ENCODE results near the gene TM9SF2.
"Not testable (repeated sequence)": the region's sequence is repeated elsewhere in the genome, so short reads cannot be mapped to it uniquely, and the experiment has no call there.

TM9SF2 gene

GRCh38 chr13:99536023-99536422, 34.8 kb downstream of the TM9SF2 start:
- DNase-seq (ENCODE audit: low spot score), result no peak

DNA sequence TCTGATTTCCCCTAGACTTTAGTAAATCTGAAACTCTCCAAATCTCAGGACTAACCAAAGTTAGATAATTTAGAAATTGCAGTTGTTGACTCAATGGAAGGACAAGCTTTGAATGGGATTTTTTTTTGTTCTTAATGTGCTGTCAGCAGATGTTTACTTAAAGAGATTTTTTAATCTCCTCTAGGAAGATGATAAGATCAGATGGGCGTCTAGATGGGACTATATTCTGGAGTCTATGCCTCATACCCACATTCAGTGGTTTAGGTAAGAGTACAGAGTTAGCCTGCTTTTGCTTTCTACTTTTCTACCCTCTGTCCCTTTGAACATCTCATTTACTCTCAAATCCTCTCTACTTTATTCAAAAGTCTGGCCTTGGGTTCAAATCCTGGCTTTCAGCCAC, 39.3 kb downstream of the TM9SF2 start:
- peak; percentile 44 for DNase-seq (ENCODE audit: low spot score)

- DNase-seq (ENCODE audit: low spot score), result peak; percentile 88
Measured at GRCh38 chr13:99542788-99543406, 41.6 kb downstream of the TM9SF2 start.

DNA sequence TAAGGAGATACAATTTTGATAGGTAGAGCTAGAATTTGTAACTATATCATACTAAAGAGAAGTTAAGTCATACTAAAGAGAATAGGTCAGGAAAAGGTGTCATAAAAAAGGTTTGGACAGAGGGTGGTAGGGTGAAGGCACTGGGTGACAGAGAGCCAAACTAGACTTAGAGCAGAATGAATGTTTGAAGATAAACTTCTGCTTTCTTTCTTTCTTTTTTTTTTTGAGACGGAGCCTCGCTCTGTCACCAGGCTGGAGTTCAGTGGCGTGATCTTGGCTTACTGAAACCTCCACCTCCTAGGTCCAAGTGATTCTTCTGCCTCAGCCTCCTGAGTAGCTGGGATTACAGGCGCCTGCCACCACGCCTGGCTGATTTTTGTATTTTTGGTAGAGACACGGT, 44.1 kb downstream of the TM9SF2 start:
- DNase-seq (ENCODE audit: low spot score), result no peak

DNA sequence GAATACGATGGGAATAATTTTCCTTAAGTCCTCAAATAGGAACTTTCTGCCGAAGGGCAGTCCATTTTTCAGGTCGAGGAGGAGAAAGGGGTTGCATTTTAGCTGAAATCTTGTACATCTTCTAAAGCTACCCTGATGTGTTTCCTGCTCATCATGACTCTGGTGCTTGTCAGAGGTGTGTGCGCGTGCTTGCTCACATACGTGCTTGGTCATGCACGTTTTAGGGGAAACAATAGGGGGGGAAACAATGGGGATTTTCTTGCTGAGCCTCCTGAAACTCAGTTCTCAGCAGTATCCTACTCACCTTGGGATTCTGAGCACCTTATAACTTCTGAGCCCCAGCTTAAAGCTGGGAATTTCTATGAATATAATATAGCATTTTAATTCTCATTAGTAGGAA, 44.7 kb downstream of the TM9SF2 start:
- no peak for DNase-seq (ENCODE audit: low spot score)

DNA sequence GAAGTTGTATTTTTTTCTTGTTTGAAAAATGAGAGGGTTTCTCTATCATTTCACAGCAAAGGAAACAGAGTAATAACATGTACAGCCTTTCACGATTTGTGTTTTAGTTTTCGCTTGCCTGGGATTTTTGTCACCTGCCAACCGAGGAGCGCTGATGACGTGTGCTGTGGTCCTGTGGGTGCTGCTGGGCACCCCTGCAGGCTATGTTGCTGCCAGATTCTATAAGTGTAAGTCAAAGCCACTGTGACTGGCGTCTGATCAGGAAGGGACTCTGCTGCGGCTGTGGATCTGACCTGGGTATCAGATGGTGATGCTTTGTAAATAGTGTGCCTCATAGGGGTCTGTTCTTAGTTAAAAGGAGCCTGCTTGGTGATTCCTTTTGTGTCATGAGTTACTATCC, 45.6 kb downstream of the TM9SF2 start:
- DNase-seq (ENCODE audit: low spot score), result no peak

DNA sequence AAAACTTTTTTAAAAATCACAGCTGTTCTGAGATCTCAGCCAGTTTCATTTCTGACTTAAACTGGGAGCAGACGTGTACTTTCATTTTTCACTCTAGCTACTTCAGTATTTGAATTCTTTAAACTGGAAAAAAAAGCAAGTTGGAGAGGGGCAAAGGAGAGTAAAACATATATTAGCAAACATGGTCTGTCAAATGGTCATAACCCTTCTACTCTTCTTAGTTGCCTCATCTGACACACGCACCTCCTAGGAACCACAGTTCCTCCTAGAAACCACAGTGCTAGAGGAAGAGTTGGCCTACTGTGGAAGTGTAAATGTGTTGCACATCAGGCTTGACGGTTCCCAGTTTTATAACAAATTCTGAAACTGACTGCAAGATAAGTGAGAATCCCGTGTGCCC, 47.2 kb downstream of the TM9SF2 start:
- peak; percentile 62 for DNase-seq (ENCODE audit: low spot score)

DNA sequence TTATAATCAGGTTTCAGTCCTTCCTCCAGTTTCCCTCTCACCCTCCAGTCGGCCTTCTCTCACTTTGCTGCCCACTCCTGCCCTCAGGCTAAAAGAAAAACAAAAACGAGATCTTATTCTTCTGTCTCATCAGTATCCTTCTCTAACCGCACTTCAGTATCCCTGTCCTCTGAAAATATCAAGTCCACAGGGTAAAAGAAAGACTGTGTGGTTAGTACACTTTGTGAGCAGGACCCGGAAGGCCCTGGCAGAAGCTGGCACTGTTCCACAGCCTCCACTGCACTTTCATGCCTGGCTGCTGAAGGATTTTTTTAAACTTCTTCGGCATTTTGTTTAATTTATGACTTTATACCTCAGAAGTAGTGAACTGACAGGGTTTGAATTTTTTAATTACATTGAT, 51.8 kb downstream of the TM9SF2 start:
- DNase-seq (ENCODE audit: low spot score), result no peak

DNA sequence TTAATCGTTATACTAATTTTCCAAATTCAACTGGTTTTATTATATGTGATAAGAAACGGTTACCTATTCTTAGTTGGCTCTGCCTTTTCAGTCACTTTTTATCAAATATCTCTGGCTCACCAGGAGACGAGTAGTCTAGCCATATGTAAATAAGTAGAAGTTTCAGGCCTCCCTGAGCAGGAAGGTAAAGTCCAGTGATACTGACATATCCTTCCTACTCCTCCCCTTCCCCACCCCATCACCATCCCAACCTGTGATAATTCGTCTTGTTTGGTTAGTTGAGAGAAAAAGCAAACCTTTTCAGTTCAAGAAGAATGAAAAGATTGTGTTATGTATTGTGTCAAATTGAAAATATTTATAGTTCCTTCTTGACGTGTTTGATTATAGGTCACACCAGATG, 53.9 kb downstream of the TM9SF2 start:
- no peak for DNase-seq (ENCODE audit: low spot score)

DNA sequence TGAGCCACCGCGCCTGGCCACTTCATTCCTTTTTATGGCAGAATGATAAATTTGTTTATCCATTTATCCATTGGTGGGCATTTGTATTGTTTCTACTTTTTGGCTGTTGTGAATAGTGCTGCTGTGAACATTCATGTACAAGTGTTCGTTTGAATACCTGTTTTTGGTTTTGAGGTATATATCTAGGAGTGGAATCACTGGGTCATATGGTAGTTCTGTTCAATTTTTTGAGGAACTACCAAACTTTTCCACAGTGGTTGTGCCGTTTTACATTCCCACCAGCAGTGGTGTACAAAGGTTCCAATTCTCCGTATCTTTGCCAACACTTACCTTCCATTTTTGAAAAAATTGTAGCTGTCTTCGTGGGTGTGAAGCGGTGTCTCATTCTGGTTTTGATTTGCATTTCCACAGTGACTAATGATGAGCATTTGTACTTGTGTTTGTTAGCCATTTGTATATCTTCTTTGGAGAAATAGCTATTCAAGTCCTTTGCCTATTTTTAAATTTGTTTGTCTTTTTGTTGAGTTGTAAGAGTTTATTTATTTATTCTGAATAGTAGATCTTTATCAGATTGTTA, 55.7 kb downstream of the TM9SF2 start:
- DNase-seq (ENCODE audit: low spot score), result no peak

DNA sequence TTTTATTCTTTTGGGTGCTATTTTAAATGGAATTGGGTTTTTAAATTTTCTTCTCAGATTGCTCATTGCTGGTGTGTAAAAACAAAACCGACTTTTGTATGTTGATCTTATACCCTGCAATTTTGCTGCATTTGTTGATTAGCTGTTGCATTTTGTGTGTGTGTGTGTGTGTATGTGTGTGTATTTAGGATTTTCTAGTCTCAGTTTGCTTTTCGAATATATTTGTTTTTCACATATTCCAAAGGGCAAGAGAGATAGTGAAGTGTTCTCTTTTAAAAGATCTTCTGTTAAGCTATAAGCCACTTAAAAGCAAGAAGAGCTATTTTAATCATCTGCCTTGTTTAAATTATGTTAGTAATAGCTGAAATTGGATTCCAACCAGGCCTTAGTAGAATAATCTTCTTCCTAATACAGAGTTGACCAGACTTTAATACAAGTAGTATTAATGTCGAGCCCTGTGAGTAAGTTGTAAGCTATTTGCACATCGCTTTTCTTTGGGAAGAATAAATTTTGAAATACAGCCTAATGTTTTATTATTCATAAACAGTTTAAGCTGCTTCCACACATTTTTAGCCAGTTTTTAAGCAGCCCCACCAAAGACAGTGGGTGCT, 57.4 kb downstream of the TM9SF2 start:
- DNase-seq (ENCODE audit: low spot score), result no peak

DNA sequence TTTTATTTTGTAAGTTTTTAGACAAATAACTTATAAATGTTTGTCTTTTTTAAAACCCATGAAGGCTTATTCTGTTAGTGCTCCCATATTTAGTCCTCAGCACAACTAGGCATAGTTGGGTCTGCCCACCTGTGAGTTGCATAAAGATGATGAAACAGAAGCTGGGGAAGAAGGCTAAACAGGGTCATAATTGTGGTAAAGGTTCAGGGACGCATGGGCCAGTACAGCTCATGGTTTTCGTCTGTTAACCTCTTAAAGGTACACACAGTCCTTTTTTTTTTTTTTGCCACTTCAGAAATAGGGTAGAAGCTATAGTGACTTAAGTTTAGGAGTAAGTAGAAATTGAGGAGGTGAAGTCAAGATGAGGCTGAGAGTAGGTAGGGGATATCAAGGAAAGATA, 58.3 kb downstream of the TM9SF2 start:
- DNase-seq (ENCODE audit: low spot score), result no peak

DNA sequence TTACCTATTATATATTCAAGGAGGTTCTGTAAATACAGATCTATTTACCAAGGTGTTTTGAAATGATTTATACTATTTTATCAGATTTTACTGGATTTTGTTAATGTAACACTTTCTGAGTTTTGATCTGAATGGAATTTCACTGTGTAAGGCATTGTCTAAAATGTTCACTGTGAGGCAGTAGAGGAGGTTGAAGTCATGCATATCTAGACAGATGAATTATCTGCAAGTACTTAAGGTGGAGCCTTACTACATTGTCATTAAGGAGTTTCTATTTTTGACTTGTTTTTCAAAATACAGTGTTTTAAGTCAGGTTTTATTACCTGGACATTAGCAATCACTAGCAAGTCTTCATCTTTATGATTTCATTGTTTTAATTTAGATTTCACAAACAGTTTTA, 62.1 kb downstream of the TM9SF2 start:
- no peak for DNase-seq (ENCODE audit: low spot score)

GRCh38 chr13:99564386-99564785, 63.1 kb downstream of the TM9SF2 start:
- DNase-seq (ENCODE audit: low spot score), result no peak

DNA sequence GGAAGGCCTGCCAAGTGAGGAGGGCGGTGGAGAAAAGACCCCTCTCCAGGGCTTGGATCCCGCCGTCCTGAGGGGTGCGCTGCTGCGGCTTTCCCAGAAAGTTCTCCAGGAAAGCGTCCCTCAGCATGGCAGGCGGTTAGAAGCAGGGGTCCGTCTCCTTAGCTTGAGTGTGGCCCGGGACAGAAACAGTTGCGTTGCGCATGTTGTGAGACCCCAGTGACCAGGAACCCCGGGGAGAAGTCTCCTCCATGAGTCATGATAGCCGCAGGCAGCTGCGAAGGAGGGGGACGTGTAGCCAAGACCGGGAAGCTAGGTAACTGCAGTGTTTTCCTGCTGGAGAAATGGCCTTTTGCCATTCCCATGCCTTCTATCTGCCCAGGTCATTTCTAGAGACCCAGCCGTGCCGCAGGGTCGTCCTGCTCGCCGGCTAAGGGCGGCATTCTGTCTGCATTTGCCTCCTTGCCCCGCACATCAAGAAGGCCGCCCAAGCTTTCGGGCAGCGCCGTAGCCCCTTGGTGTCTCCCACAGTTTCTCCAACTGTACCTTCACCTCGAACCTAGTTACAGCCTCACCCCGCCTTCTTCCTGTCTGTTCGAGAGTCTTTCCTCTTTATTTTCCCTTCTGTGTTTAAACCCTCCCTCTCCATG, 64.3 kb downstream of the TM9SF2 start:
- DNase-seq (ENCODE audit: low spot score), result no peak

DNA sequence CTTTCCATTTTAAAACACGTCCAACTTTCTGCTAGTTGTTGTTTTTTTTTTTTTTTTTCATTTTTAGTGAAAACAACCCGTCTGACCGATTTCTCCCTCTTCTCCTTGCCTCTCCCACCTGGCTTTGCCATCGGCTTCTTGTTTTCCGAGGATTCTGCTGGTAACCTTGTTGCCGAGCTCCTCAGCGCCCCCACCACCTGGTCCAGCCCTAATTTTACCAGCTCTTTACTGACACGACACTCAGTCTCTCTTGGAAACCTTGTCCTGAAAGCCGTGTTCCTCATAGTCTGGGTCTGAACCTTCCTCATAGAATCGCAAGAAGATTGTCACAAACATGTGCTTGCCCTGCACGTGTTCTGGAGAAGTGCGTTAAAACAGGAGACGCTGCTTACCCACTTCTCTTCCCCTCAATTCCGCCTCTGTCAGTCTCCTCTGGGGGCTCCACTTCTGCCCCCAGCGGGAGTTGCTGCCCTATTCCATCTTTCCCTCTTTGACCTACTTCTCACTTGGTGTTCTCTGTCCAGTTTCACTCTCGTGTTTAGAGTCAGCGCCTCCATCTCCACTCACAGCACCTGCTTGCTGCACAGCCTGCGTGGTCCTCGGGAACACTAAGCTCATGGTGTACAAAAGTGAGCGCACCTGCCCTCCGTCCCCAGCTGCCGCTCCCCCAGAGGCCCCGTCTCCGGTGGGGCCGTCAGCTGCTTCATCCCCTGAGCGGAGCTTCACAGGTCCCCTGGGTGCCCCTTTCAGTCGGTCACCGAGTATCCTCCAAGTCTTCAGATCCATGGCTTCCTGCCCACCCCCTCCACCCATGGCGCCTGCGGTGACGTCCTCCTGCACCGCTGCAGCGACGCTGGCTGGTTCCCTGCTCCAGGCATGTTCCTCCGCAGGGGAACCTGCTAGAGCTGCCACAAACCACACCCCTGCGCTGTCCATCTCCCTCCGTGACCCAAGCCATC, 65.1 kb downstream of the TM9SF2 start:
- DNase-seq (ENCODE audit: low spot score), result no peak

- not testable (repeated sequence) for DNase-seq (ENCODE audit: low spot score)
Measured at GRCh38 chr13:99568901-99569300, 67.6 kb downstream of the TM9SF2 start.

DNA sequence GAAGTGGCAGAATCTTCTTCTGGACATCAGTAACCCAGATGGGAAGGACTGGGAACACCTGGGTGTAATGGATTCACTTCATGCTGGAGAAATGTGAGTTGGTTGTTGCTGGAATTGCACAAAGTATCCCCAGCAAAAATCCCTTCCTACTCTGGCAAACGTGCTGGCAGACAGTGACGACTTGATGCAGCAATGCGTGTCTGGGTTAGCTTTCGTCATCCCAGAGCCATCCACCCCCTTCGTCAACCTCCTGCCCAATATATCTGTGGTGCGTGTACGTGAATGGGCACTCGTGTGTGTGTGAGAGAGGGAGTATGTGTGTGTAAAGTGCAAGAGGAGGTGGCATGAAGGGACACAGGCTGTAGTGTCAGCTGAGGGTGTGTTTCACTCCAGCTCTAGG, 70.9 kb downstream of the TM9SF2 start:
- DNase-seq (ENCODE audit: low spot score), result no peak

DNA sequence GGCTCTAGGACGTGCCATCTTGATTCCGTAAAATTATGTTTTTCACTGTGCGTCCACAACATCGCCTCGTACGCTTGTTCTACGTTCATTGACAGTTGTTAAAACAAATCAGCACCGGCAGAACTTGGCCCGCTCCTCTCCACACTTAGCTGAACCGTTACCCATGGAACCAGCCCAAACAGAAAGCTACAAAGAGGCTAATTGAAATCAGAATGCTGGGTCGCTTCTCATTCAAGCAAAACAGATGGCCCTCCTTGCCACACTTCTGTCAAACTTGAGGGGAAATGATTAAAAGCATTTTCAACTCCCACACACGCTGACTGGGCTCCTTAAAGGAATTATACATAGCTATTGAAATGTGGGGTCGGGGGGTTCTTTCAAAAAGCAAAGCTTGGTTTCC, 71.6 kb downstream of the TM9SF2 start:
- no peak for DNase-seq (ENCODE audit: low spot score)

DNA sequence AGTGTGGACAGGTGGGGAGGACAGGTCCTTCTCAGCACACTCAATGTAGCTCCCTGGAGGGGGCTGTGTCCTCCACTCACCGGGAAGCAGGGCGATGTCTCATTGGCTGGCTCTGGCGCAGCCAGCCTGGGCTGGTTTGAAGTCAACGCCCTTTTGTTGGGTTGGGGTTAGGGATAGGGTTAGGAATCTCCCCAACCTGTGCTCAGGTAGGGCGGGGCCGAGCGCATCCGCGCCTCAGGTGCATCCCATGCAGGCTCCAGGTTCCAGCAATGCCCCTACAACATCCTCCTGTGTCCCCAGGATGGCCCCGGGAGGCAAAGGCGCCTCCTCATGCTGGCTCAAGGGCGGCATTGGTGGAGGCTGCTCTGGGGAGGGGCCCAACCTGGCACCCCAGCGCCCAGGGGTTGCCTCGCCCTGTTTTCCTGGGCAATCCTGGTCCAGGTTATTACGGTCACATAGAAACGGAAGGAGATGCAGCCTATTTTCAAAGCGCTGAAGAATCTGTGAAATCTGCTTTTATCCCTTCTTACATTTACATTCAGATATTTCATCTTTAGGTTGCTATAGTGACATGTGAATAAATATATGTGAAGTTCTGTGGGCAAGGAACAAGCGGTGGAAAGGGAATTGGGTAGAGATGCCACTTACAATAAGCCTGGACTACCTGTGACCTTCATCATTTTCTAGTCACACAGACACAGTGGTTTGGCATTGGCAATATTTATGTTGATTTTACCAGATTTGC, 74.3 kb downstream of the TM9SF2 start:
- DNase-seq (ENCODE audit: low spot score), result no peak
